Activated CD4-positive, alpha-beta memory T cell treated with anti-CD3 and anti-CD28 coated beads, Interleukin-2, amount 10 ng/mL, durations not matched to agents 7 days and 5 days (primary cell): ENCODE measurements around the gene TCERG1L. TPM values are rescaled to one million over a fixed set of nuclear protein-coding genes. Genes with fewer than 3 reads are reported as not detected.

Source experiments
- CTCF ChIA-PET: fragments of 350-600 bp; sonication (Branson Sonifier 250); formaldehyde crosslinking; loops from one replicate; lab custom pipeline; 2021; ENCODE audit warnings: antibody characterized with exemption, inconsistent platforms; lab: Charles Lee
- POLR2A ChIA-PET: fragments of 350-600 bp; sonication (Branson Sonifier 250); formaldehyde crosslinking; loops from one replicate; lab custom pipeline; 2021; ENCODE audit warnings: antibody characterized with exemption; lab: Charles Lee
- DNase-seq: peaks from one replicate; pipeline ENCODE4 v3.0.0-alpha.2; 2020
- H3K27ac Mint-ChIP-seq: one replicate; pipeline ENCODE4 v1.8.0; 2021; ENCODE audit warnings: mild to moderate bottlenecking, mixed read lengths
- H3K27me3 Mint-ChIP-seq: one replicate; pipeline ENCODE4 v1.8.0; 2021; ENCODE audit warnings: mixed read lengths
- H3K36me3 Mint-ChIP-seq: one replicate; pipeline ENCODE4 v1.8.0; 2021; ENCODE audit warnings: low read depth, mixed read lengths
- H3K4me1 Mint-ChIP-seq: one replicate; pipeline ENCODE4 v1.8.0; 2021; ENCODE audit warnings: mixed read lengths
- H3K4me3 Mint-ChIP-seq: one replicate; pipeline ENCODE4 v1.8.0; 2021; ENCODE audit warnings: mild to moderate bottlenecking, mixed read lengths
- H3K9me3 Mint-ChIP-seq: one replicate; pipeline ENCODE4 v1.8.0; 2021; ENCODE audit warnings: mixed read lengths
- total RNA-seq, 2 experiments: library from RNA; stranded (reverse); gene quantifications; one replicate each; pipeline ENCODE4 v1.2.3, GENCODE V29; 2021

Gene TCERG1L
- total RNA-seq, 2 experiments from 2014 or later: 0.08 TPM; not detected in 1

GRCh38 chr10:131272897-131273451, 38.5 kb downstream of the TCERG1L start:
- no peaks in the 10 kb centered on the region for H3K36me3 Mint-ChIP-seq
- H3K9me3 Mint-ChIP-seq: peaks cover 4% of the 10 kb centered on the region
- no peaks in the 10 kb centered on the region for H3K27me3 Mint-ChIP-seq
- H3K4me3 Mint-ChIP-seq: no peak overlapping the region
- H3K27ac Mint-ChIP-seq: no peak overlapping the region
- DNase-seq: no peak
- CTCF ChIA-PET: no interaction called here
- H3K4me1 Mint-ChIP-seq: no peaks in the 10 kb centered on the region
- POLR2A ChIA-PET: no interaction called here

GRCh38 chr10:131271966-131272365, 39.6 kb downstream of the TCERG1L start:
- Mint-ChIP-seq H3K36me3 (no peaks in the 10 kb centered on the region), H3K4me3 (no peak overlapping the region), H3K27me3 (no peaks in the 10 kb centered on the region), H3K27ac (no peak overlapping the region), H3K9me3 (peaks cover 4% of the 10 kb centered on the region), H3K4me1 (no peaks in the 10 kb centered on the region)
- no peak for DNase-seq
- ChIA-PET POLR2A (no interaction called here), CTCF (no interaction called here)

GRCh38 chr10:131271195-131271880, 40.2 kb downstream of the TCERG1L start:
- no peak overlapping the region for H3K4me3 Mint-ChIP-seq
- no peak overlapping the region for H3K27ac Mint-ChIP-seq
- no peaks in the 10 kb centered on the region for H3K36me3 Mint-ChIP-seq
- H3K27me3 Mint-ChIP-seq: no peaks in the 10 kb centered on the region
- ChIA-PET CTCF (no interaction called here), POLR2A (no interaction called here)
- no peak for DNase-seq
- H3K9me3 Mint-ChIP-seq: no peaks in the 10 kb centered on the region
- no peaks in the 10 kb centered on the region for H3K4me1 Mint-ChIP-seq

- Mint-ChIP-seq H3K4me3 (no peak overlapping the region), H3K4me1 (no peaks in the 10 kb centered on the region), H3K9me3 (no peaks in the 10 kb centered on the region), H3K27me3 (no peaks in the 10 kb centered on the region), H3K27ac (no peak overlapping the region), H3K36me3 (no peaks in the 10 kb centered on the region)
- POLR2A ChIA-PET: no interaction called here
- DNase-seq: no peak
- CTCF ChIA-PET: no interaction called here
Measured at GRCh38 chr10:131270461-131271190, 40.9 kb downstream of the TCERG1L start.

GRCh38 chr10:131269776-131270460, 41.6 kb downstream of the TCERG1L start:
- Mint-ChIP-seq H3K36me3 (no peaks in the 10 kb centered on the region), H3K4me1 (no peaks in the 10 kb centered on the region), H3K27me3 (no peaks in the 10 kb centered on the region), H3K9me3 (no peaks in the 10 kb centered on the region), H3K4me3 (no peak overlapping the region), H3K27ac (no peak overlapping the region)
- no peak for DNase-seq
- POLR2A ChIA-PET: no interaction called here
- CTCF ChIA-PET: no interaction called here

- no peak for DNase-seq
- CTCF ChIA-PET: no interaction called here
- POLR2A ChIA-PET: no interaction called here
- H3K27ac Mint-ChIP-seq: no peak overlapping the region
- no peaks in the 10 kb centered on the region for H3K27me3 Mint-ChIP-seq
- no peaks in the 10 kb centered on the region for H3K4me1 Mint-ChIP-seq
- H3K9me3 Mint-ChIP-seq: no peaks in the 10 kb centered on the region
- H3K4me3 Mint-ChIP-seq: no peak overlapping the region
- no peaks in the 10 kb centered on the region for H3K36me3 Mint-ChIP-seq
Measured at GRCh38 chr10:131267814-131268095, 43.8 kb downstream of the TCERG1L start.

GRCh38 chr10:131266936-131267813, 44.3 kb downstream of the TCERG1L start:
- ChIA-PET CTCF (no interaction called here), POLR2A (no interaction called here)
- Mint-ChIP-seq H3K27me3 (no peaks in the 10 kb centered on the region), H3K4me3 (no peak overlapping the region), H3K9me3 (no peaks in the 10 kb centered on the region), H3K27ac (no peak overlapping the region), H3K4me1 (no peaks in the 10 kb centered on the region), H3K36me3 (no peaks in the 10 kb centered on the region)
- DNase-seq: no peak

GRCh38 chr10:131264110-131264788, 47.3 kb downstream of the TCERG1L start:
- peaks cover 3% of the 10 kb centered on the region for H3K9me3 Mint-ChIP-seq
- no peak overlapping the region for H3K27ac Mint-ChIP-seq
- H3K36me3 Mint-ChIP-seq: no peaks in the 10 kb centered on the region
- CTCF ChIA-PET: no interaction called here
- no peaks in the 10 kb centered on the region for H3K4me1 Mint-ChIP-seq
- DNase-seq: no peak
- no peak overlapping the region for H3K4me3 Mint-ChIP-seq
- POLR2A ChIA-PET: no interaction called here
- H3K27me3 Mint-ChIP-seq: no peaks in the 10 kb centered on the region

- POLR2A ChIA-PET: no interaction called here
- Mint-ChIP-seq H3K27ac (no peak overlapping the region), H3K36me3 (no peaks in the 10 kb centered on the region), H3K27me3 (no peaks in the 10 kb centered on the region), H3K4me1 (no peaks in the 10 kb centered on the region), H3K9me3 (peaks cover 3% of the 10 kb centered on the region), H3K4me3 (no peak overlapping the region)
- no peak for DNase-seq
- CTCF ChIA-PET: no interaction called here
Measured at GRCh38 chr10:131261890-131262475, 49.5 kb downstream of the TCERG1L start.

- Mint-ChIP-seq H3K27ac (no peak overlapping the region), H3K4me1 (no peaks in the 10 kb centered on the region), H3K9me3 (peaks cover 3% of the 10 kb centered on the region), H3K4me3 (no peak overlapping the region), H3K27me3 (no peaks in the 10 kb centered on the region), H3K36me3 (no peaks in the 10 kb centered on the region)
- DNase-seq: no peak
- ChIA-PET CTCF (no interaction called here), POLR2A (no interaction called here)
Measured at GRCh38 chr10:131260452-131261211, 50.9 kb downstream of the TCERG1L start.

- Mint-ChIP-seq H3K4me3 (no peak overlapping the region), H3K4me1 (no peaks in the 10 kb centered on the region), H3K27ac (no peak overlapping the region), H3K27me3 (no peaks in the 10 kb centered on the region), H3K9me3 (peaks cover 3% of the 10 kb centered on the region), H3K36me3 (no peaks in the 10 kb centered on the region)
- CTCF ChIA-PET: no interaction called here
- no peak for DNase-seq
- POLR2A ChIA-PET: no interaction called here
Measured at GRCh38 chr10:131260031-131260430, 51.5 kb downstream of the TCERG1L start.

GRCh38 chr10:131259535-131259934, 52.0 kb downstream of the TCERG1L start:
- POLR2A ChIA-PET: no interaction called here

More at GRCh38 chr10:131259535-131259934, 52.0 kb downstream of the TCERG1L start:
- DNase-seq: no peak
- H3K36me3 Mint-ChIP-seq: no peaks in the 10 kb centered on the region
- H3K9me3 Mint-ChIP-seq: peaks cover 3% of the 10 kb centered on the region
- no peak overlapping the region for H3K4me3 Mint-ChIP-seq
- no peaks in the 10 kb centered on the region for H3K4me1 Mint-ChIP-seq
- H3K27ac Mint-ChIP-seq: no peak overlapping the region
- CTCF ChIA-PET: no interaction called here
- H3K27me3 Mint-ChIP-seq: no peaks in the 10 kb centered on the region
